ENCODE results near the gene SRRT.
A peak's percentile ranks its signal among the peaks of the same experiment; 100 is the strongest.

Gene SRRT

GRCh38 chr7:100888291-100888987, 13.5 kb downstream of the SRRT start:
- Histone ChIP-seq H3K79me2 (ENCODE audit: low read length) (peaks cover 22% of the 10 kb centered on the region), H3K4me2 (ENCODE audit: low read length) (peak overlapping the region; percentile 96), H3K9ac (ENCODE audit: low read length) (peak overlapping the region; percentile 92), H2AFZ (ENCODE audit: low read depth, low read length) (no peak overlapping the region), H3K4me3 (ENCODE audit: low read length) (peak overlapping the region; percentile 90), H3K36me3 (replicated peaks; ENCODE audit: low read depth, low read length) (peaks cover 54% of the 10 kb centered on the region), H3K27me3 (ENCODE audit: low read depth, low read length) (no peaks in the 10 kb centered on the region), H3K27ac (ENCODE audit: low read length) (peak overlapping the region; percentile 87), H4K20me1 (ENCODE audit: insufficient read depth, low read length) (0 out of 2 replicates have a peak, but pooled peaks cover 2% of the 10 kb centered on the region), H3K4me1 (ENCODE audit: low read length) (peaks cover 31% of the 10 kb centered on the region), H3K9me3 (ENCODE audit: insufficient read depth, low read length) (no peaks in the 10 kb centered on the region)
- TF ChIP-seq EZH2phosphoT487 (IDR thresholded peaks at IDR 0.05; ENCODE audit: low read depth) (no peak), CTCF (IDR thresholded peaks at IDR 0.05; ENCODE audit: low read depth, low read length) (no peak)

DNA sequence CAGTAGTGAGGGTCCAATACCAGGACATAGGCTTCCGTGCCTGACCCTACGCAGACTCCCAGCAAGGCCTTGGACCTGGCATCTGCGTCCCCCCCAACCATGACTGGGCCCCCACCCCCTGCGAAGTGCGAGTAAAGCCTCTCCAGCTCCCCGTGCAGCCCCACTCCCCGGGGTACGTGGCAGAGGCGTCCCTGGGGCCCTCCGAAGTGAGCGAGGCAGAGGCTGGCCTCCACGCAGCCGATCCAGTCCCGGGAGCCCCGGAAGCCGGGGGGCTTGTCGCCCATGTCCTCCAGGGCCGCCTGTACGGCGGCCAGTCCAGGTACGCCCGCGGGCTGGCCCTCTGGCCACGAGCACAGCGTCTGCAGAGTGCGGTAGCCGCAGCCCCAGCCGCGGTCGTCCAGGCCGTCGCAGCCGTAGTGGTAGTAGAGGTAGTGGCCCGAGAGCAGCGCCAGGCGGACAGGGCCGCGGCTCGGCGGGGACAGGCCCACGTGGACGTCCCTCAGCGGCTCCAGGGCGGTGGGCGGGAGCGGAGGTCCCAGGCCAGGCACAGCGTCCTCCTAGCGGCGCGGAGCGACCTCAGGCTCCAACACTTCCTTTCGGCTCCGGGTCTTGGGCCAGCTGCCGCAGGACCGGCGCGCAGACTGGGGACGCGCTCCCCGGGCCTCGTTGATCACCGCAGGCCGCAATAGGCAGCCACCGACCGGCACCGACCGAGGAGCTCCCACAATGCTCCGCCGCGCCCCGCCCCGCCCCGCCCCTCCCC, 14.3 kb downstream of the SRRT start, which contains the start of gene UFSP1:
Gene UFSP1, minus strand, starts transcription at position 728 of the 763 bp plus-strand sequence. Its CDS starts 444 bp downstream, at position 284.
- peak within 1 kb of the TSS; percentile 98 for H3K4me2 ChIP-seq (ENCODE audit: low read length)
- H3K4me1 ChIP-seq (ENCODE audit: low read length) = peaks cover 31% of the 10 kb centered on the region
- peaks cover 18% of the 10 kb centered on the region for H3K79me2 ChIP-seq (ENCODE audit: low read length)
- no peaks in the 10 kb centered on the region for H3K27me3 ChIP-seq (ENCODE audit: low read depth, low read length)
- H3K27ac ChIP-seq (ENCODE audit: low read length) = peak within 1 kb of the TSS; percentile 87
- H3K9ac ChIP-seq (ENCODE audit: low read length) = peak within 1 kb of the TSS; percentile 92
- 0 out of 2 replicates have a peak, but pooled peaks cover 2% of the 10 kb centered on the region for H4K20me1 ChIP-seq (ENCODE audit: insufficient read depth, low read length)
- peaks cover 47% of the 10 kb centered on the region for H3K36me3 ChIP-seq (replicated peaks; ENCODE audit: low read depth, low read length)
- H3K9me3 ChIP-seq (ENCODE audit: insufficient read depth, low read length) = no peaks in the 10 kb centered on the region
- H3K4me3 ChIP-seq (ENCODE audit: low read length) = peak within 1 kb of the TSS; percentile 90
- 0 out of 2 replicates have a peak within 1 kb of the TSS, but pooled peaks have one; percentile 5 for H2AFZ ChIP-seq (ENCODE audit: low read depth, low read length)
- TF ChIP-seq EZH2phosphoT487 (IDR thresholded peaks at IDR 0.05; ENCODE audit: low read depth) = no peak
- no peak for TF ChIP-seq CTCF (IDR thresholded peaks at IDR 0.05; ENCODE audit: low read depth, low read length)

GRCh38 chr7:100890653-100891567, 16.0 kb downstream of the SRRT start:
- H2AFZ ChIP-seq (ENCODE audit: low read depth, low read length) = 0 out of 2 replicates have a peak overlapping the region, but pooled peaks have one; percentile 5
- no peak overlapping the region for H3K27ac ChIP-seq (ENCODE audit: low read length)
- H3K79me2 ChIP-seq (ENCODE audit: low read length) = peaks cover 18% of the 10 kb centered on the region
- no peaks in the 10 kb centered on the region for H3K9me3 ChIP-seq (ENCODE audit: insufficient read depth, low read length)
- peaks cover 31% of the 10 kb centered on the region for H3K36me3 ChIP-seq (replicated peaks; ENCODE audit: low read depth, low read length)
- H3K4me3 ChIP-seq (ENCODE audit: low read length) = peak overlapping the region; percentile 86
- peaks cover 36% of the 10 kb centered on the region for H3K4me1 ChIP-seq (ENCODE audit: low read length)
- no peaks in the 10 kb centered on the region for H4K20me1 ChIP-seq (ENCODE audit: insufficient read depth, low read length)
- TF ChIP-seq CTCF (IDR thresholded peaks at IDR 0.05; ENCODE audit: low read depth, low read length) (no peak), EZH2phosphoT487 (IDR thresholded peaks at IDR 0.05; ENCODE audit: low read depth) (no peak)
- no peaks in the 10 kb centered on the region for H3K27me3 ChIP-seq (ENCODE audit: low read depth, low read length)
- peak overlapping the region; percentile 76 for H3K9ac ChIP-seq (ENCODE audit: low read length)
- peak overlapping the region; percentile 98 for H3K4me2 ChIP-seq (ENCODE audit: low read length)

All from OCI-LY3 (cell line).